ENCODE measurements around the gene CTDSP2. TPM values are rescaled to one million over a fixed set of nuclear protein-coding genes. Genes with fewer than 3 reads are reported as not detected.

CTDSP2 gene
- total RNA-seq, 1 donor: 64.8 TPM

DNA sequence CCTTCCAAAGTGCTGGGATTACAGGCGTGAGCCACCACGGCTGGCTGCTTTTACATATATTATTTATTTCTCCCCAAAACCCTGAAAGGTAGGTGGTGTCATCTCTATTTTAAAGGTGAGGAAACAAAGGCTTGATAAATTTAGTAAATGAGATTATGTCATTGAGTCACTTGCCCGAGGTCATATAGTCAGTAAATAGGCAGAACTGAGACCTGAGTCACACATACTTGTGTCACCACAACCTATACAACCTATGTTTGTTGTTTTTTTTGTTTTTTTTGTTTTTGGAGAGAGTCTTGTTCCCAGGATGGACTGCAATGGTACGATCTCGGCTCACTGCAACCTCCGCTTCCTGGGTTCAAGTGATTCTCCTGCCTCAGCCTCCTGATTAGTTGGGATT, 51.2 kb downstream of the CTDSP2 start:
- no peak for DNase-seq (ENCODE audit: low read depth)
- TF ChIP-seq, protein P1, sequence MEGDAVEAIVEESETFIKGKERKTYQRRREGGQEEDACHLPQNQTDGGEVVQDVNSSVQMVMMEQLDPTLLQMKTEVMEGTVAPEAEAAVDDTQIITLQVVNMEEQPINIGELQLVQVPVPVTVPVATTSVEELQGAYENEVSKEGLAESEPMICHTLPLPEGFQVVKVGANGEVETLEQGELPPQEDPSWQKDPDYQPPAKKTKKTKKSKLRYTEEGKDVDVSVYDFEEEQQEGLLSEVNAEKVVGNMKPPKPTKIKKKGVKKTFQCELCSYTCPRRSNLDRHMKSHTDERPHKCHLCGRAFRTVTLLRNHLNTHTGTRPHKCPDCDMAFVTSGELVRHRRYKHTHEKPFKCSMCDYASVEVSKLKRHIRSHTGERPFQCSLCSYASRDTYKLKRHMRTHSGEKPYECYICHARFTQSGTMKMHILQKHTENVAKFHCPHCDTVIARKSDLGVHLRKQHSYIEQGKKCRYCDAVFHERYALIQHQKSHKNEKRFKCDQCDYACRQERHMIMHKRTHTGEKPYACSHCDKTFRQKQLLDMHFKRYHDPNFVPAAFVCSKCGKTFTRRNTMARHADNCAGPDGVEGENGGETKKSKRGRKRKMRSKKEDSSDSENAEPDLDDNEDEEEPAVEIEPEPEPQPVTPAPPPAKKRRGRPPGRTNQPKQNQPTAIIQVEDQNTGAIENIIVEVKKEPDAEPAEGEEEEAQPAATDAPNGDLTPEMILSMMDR (IDR thresholded peaks at IDR 0.05; ENCODE audit: insufficient read depth, low read depth, low read length): no peak
- no peak overlapping the region for H3K4me3 ChIP-seq (ENCODE audit: low read depth, low read length)

DNA sequence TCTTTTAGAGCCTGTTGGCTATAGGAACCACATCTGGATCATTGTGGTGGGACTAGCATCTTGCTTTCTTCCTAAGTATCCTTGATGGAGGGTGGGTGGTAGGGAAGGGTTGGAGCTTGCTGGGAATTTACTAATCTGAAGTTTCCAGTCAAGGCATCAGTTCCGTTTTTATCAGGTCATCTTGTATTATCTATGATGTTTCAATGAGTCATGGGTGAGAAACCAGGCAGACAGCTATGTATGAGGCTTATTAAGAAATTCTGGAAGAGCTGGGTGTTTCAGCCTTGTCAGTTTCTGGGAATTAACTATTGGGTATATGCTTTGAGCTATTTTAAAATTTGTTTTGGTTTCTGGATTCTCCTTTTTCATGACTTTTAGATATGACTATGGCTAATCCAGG, 52.6 kb downstream of the CTDSP2 start:
- TF ChIP-seq, protein P1 (IDR thresholded peaks at IDR 0.05; ENCODE audit: insufficient read depth, low read depth, low read length): no peak
- H3K4me3 ChIP-seq (ENCODE audit: low read depth, low read length): no peak overlapping the region
- DNase-seq (ENCODE audit: low read depth): peak; percentile 90

DNA sequence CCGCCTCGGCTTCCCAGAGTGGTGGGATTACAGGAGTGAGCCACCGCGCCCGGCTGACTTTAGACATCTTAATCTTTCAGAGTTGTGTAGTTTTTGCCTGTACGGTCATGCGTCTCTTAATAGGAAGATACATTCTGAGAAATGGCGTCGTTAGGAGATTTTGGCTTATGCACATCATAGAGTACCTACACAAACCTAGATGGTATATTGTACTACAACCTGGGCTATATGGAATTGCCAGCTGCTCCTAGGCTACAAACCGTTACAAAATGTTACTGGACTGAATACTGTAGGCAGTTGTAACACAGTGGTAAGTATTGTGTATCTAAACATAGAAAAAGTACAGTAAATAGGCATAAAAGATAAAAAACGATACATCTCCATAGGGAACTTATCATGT, 62.7 kb downstream of the CTDSP2 start:
- DNase-seq (ENCODE audit: low read depth): no peak
- TF ChIP-seq, protein P1 (IDR thresholded peaks at IDR 0.05; ENCODE audit: insufficient read depth, low read depth, low read length): no peak
- no peak overlapping the region for H3K4me3 ChIP-seq (ENCODE audit: low read depth, low read length)

DNA sequence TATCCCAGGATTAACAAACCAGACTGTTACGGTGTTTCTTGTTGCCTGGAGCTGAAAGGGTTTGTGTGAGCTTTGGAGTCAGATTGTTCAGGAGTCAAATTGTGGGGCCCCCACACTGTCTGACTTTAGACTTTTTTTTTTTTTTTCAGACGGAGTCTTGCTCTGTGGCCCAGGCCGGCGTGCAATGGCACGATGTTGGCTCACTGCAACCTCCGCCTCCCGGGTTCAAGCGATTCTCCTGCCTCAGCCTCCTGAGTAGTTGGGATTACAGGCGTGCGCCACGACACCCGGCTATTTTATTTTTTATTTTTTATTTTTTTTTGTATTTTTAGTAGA, 63.1 kb downstream of the CTDSP2 start:
- TF ChIP-seq, protein P1 (IDR thresholded peaks at IDR 0.05; ENCODE audit: insufficient read depth, low read depth, low read length): no peak

DNA sequence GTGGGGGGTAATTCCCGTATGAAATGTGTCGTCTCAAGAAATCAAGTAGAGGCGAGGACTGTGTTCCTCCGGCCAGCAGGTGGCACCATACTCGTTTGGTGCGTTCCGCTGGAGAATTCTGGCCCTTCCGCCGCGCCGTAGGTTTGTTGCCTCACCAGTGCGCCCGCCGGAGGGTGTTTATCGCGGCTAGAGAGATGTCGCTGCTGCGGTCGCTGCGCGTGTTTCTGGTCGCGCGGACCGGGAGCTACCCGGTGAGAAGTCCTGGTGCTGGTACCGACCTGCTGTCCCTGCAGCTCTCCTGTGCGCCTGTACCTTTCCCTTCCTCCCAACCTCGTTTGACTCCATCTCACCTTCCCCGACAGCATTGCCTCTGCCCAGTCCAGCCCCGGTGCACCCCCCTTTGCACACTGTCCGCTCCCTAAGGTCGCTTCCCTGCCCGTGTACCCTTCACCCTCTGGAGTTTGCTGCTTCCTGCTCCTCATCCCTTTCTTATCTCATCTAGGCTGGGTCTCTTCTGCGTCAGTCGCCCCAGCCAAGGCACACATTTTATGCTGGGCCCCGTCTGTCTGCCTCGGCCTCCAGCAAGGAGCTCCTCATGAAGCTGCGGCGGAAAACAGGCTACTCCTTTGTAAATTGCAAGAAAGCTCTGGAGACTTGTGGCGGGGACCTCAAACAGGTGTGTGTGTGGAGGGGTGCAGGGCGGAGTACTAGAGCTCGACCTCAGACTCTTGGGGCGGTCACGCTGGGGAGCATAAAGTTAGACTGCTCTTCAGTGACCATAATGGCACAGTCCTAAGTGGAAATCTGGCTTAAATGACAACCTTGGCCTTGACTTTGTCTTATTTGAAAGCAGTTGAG, 63.7 kb downstream of the CTDSP2 start, which contains the start of gene TSFM:
Gene TSFM, plus strand, starts transcription at position 180 of the 858 bp plus-strand sequence. Its CDS starts 15 bp downstream, at position 195.
- TF ChIP-seq, protein P1 (IDR thresholded peaks at IDR 0.05; ENCODE audit: insufficient read depth, low read depth, low read length): peak; percentile 91
- DNase-seq (ENCODE audit: low read depth): peak; percentile 95
- H3K4me3 ChIP-seq (ENCODE audit: low read depth, low read length): peak within 1 kb of the TSS; percentile 72

More for the DNA sequence above, 63.1 kb downstream of the CTDSP2 start:
- DNase-seq (ENCODE audit: low read depth): no peak
- H3K4me3 ChIP-seq (ENCODE audit: low read depth, low read length): peak overlapping the region; percentile 72

DNA sequence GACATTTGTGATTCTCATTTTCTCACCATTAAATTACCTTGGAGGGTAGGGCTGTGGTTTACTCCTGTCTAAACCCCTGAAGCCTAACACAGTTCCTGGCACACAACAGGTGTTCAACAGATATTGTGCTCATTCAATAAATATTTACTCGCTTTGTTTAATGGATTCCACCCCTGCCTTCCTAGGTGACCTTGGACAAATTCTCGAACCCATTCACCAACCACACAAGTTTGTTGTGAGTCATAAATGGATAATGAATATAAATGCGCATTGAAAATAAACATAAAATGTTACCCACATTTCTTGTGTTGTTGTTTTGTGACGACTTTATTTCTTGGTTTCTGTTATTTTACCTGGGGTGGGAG, 64.3 kb downstream of the CTDSP2 start:
- no peak overlapping the region for H3K4me3 ChIP-seq (ENCODE audit: low read depth, low read length)
- TF ChIP-seq, protein P1 (IDR thresholded peaks at IDR 0.05; ENCODE audit: insufficient read depth, low read depth, low read length): no peak
- DNase-seq (ENCODE audit: low read depth): no peak

All from fibroblast of villous mesenchyme (primary cell).